Measurements from ENCODE around the gene SHH.

GRCh38 chr7:155852426-155853301 lies 40.4 kb upstream of the SHH start:
- TF ChIP-seq, protein P1, sequence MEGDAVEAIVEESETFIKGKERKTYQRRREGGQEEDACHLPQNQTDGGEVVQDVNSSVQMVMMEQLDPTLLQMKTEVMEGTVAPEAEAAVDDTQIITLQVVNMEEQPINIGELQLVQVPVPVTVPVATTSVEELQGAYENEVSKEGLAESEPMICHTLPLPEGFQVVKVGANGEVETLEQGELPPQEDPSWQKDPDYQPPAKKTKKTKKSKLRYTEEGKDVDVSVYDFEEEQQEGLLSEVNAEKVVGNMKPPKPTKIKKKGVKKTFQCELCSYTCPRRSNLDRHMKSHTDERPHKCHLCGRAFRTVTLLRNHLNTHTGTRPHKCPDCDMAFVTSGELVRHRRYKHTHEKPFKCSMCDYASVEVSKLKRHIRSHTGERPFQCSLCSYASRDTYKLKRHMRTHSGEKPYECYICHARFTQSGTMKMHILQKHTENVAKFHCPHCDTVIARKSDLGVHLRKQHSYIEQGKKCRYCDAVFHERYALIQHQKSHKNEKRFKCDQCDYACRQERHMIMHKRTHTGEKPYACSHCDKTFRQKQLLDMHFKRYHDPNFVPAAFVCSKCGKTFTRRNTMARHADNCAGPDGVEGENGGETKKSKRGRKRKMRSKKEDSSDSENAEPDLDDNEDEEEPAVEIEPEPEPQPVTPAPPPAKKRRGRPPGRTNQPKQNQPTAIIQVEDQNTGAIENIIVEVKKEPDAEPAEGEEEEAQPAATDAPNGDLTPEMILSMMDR (IDR thresholded peaks at IDR 0.05; ENCODE audit: poor library complexity, severe bottlenecking): no peak
- TF ChIP-seq EP300 (conservative IDR thresholded peaks at IDR 0.05; ENCODE audit: poor library complexity, severe bottlenecking): no peak
- TF ChIP-seq POLR2AphosphoS5 (IDR thresholded peaks at IDR 0.05): no peak
- TF ChIP-seq, protein P2, sequence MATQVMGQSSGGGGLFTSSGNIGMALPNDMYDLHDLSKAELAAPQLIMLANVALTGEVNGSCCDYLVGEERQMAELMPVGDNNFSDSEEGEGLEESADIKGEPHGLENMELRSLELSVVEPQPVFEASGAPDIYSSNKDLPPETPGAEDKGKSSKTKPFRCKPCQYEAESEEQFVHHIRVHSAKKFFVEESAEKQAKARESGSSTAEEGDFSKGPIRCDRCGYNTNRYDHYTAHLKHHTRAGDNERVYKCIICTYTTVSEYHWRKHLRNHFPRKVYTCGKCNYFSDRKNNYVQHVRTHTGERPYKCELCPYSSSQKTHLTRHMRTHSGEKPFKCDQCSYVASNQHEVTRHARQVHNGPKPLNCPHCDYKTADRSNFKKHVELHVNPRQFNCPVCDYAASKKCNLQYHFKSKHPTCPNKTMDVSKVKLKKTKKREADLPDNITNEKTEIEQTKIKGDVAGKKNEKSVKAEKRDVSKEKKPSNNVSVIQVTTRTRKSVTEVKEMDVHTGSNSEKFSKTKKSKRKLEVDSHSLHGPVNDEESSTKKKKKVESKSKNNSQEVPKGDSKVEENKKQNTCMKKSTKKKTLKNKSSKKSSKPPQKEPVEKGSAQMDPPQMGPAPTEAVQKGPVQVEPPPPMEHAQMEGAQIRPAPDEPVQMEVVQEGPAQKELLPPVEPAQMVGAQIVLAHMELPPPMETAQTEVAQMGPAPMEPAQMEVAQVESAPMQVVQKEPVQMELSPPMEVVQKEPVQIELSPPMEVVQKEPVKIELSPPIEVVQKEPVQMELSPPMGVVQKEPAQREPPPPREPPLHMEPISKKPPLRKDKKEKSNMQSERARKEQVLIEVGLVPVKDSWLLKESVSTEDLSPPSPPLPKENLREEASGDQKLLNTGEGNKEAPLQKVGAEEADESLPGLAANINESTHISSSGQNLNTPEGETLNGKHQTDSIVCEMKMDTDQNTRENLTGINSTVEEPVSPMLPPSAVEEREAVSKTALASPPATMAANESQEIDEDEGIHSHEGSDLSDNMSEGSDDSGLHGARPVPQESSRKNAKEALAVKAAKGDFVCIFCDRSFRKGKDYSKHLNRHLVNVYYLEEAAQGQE (IDR thresholded peaks at IDR 0.05; ENCODE audit: borderline replicate concordance): no peak
- TF ChIP-seq EZH2 (IDR thresholded peaks at IDR 0.05; ENCODE audit: borderline replicate concordance, insufficient read depth, low read length, poor library complexity, severe bottlenecking): no peak
